ENCODE data around the gene B4GALNT1.
"Not testable (repeated sequence)": the region's sequence is repeated elsewhere in the genome, so short reads cannot be mapped to it uniquely, and the experiment has no call there.

Gene B4GALNT1

GRCh38 chr12:57637364-57637763, 4.4 kb upstream of the B4GALNT1 start:
- DNase-seq (ENCODE audit: low read depth): no peak

DNA sequence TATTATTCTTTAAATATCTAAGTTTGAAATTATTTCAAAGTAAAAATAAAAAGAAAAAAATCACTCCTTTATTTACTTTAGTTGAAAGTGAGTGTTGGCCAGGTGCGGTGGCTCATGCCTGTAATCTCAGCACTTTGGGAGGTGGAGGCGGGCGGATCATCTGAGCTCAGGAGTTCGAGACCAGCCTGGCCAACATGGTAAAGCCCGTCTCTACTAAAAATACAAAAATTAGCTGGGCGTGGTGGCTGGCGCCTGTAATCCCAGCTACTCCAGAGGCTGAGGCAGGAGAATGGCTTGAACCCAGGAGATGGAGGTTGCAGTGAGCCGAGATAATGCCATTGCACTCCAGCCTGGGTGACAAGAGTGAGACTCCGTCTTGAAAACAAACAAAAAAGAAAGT, 3.7 kb upstream of the B4GALNT1 start:
- not testable (repeated sequence) for DNase-seq (ENCODE audit: low read depth)

- peak; percentile 53 for DNase-seq (ENCODE audit: low read depth)
Measured at GRCh38 chr12:57632073-57632957, 686 bp downstream of the B4GALNT1 start.

GRCh38 chr12:57631566-57632072, 1.4 kb downstream of the B4GALNT1 start:
- DNase-seq (ENCODE audit: low read depth): no peak

DNA sequence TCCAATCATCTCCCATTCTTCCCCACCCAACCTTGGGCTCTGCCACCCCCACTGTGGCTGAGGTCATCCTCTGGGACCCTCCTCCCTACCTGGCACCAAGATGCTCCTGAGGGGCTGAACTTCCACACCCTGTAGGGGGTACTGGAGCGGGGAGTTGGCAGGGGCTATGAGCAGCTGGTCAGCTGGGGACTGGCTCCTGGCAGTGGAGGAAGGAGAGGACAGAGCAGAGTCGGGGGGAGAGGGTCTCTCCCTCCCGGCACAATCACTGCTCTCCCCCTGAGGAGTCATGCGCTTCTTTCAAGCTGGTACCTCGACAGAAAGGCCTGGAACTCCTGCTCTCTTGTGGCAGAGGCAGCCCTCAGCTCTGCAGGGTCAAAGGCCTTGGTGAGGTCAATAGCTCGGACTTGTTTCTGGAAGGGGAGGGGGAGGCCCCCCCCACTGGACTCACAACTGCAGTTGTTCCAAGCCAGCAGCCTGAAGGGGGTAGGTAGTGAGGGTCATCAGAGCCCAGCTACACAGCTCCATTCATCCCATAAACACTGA, 2.0 kb downstream of the B4GALNT1 start:
- no peak for DNase-seq (ENCODE audit: low read depth)

- no peak for DNase-seq (ENCODE audit: low read depth)
Measured at GRCh38 chr12:57629897-57630471, 3.0 kb downstream of the B4GALNT1 start.

DNA sequence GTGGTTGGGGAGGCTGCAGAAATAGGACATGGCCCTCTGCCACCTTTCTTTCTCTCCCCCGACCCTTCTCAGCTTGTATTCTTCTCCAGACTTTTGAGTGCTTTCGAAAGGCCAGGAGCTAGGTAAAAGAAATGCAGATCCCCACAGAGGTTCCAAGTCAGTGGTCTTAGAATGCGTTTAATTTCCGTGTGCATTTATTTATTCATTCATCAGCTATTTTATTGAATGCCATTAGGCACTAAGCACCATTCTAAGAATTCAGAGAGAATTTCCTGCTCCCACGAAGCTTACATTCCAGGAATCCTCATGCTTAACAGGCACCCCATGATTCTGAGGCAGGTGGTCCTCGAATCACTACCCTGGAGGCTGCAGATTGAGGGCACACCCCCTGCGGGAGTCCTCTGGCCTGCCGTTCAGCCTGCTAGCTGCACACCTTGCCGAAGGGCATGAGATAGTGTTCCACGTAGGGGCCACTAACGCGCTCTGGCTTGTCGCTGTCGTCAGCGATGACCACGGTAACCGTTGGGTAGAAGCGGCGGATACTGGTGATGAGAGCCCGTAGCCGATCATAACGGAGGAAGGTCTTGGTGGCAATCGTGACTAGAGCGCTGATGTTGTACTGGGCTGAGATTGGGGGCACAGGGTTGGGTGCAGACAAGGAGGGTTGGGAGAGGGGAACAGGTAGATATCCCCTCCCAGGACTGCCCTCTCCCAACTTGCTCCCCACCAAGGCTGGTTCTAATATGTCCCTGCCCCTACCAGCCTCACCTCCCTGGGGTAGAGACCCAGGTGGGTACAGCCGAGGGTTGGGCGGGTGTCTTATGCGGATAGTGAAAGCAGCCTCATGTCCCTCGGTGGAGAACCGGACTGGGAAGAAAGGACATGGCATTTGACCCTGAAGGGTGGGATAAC, 4.5 kb downstream of the B4GALNT1 start:
- no peak for DNase-seq (ENCODE audit: low read depth)

GRCh38 chr12:57627501-57628279, 5.3 kb downstream of the B4GALNT1 start:
- DNase-seq (ENCODE audit: low read depth): no peak

DNA sequence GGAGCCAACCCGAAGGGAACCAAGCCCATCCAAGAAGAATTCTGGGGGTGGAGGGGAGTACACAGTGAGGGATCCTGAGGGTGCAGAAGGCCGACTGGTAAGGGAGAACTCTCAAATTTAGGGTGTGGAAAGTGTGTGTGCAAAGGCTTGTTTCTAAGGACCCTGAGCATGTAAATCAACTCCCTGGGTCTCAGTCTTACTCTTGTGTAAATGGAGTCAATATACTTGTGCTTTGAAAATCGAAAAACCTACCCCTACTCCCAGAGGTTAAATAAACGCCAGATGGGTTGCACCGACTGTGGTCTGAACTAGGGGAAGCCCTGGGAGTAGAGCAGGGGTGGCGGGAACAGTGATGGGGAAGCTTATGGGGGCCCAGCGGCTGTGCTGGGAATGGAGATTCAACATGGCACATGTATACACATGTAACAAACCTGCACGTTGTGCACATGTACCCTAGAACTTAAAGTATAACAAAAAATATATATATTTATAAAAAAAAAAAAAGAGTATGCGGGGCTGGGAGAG, 6.0 kb downstream of the B4GALNT1 start:
- DNase-seq (ENCODE audit: low read depth): no peak

DNA sequence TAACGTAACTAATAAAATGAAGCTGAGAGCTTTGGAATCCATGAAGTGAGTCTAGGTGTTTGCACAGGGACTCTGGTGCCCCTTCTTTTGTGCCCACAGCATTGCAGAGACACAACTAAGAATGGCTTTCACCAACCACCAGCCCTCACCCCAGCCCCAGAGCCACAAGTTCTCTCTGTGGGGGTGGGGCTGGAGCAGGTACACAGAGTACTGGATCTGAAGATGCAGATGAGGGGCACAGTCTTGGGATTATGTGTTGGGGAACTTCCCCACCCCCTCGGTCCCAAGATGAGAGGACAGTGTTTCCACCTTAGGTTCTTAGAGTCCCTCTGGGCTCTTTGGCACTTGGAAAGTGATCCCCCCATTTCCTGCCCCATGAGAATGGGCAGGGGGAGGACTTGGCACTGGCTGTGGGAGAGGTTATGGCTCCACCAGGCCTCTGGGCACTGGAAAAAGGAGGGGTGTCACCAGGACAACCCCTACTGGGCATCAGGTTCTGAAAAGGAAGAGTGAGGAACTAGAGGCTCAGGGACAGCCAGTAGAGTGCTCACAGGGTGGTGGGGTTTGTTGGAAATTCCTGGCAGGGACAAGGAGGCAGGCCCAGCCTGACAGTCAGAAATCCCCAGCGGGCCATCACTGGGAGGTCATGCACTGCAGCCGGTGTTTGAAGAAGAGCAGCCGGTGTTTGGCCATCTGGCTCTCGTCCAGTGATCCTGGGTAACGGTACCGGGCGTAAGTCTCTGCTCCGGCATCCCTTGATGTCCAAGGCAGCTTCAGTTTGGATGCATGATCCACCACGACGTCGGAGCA, 6.7 kb downstream of the B4GALNT1 start:
- no peak for DNase-seq (ENCODE audit: low read depth)

DNA sequence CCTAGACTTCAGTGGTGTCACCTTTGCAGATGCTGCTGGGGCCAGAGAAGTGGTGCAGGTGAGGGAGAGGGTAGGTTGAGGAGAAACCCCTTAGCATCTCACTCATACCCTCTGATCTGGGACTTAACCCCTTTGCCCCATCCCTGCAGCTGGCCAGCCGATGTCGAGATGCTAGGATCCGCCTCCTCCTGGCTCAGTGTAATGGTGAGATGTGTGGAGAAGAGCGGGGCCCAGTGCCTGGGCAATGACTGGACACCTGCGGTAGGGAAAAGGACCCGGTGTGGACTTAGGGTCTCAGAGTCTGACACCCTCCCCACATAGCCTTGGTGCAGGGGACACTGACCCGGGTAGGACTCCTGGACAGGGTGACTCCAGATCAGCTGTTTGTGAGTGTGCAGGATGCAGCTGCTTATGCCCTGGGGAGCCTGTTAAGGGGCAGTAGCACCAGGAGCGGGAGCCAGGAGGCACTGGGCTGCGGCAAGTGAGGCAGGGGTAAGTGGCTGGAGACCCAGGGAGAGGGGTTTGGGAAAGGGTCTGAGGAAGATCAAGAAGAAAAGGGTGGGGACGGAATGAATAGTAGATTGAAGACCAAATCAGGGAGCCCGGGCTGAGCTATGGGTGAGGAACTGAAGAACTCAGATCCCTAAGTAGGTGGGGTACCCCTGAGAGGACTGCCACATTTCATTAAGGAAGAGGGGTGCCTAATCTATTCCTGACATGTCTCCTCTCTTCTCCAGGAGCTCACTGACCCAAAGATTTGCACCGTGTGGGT, 7.6 kb downstream of the B4GALNT1 start:
- no peak for DNase-seq (ENCODE audit: low read depth)

GRCh38 chr12:57624441-57625220, 8.4 kb downstream of the B4GALNT1 start:
- DNase-seq (ENCODE audit: low read depth): no peak

GRCh38 chr12:57623811-57624390, 9.1 kb downstream of the B4GALNT1 start:
- DNase-seq (ENCODE audit: low read depth): no peak

DNA sequence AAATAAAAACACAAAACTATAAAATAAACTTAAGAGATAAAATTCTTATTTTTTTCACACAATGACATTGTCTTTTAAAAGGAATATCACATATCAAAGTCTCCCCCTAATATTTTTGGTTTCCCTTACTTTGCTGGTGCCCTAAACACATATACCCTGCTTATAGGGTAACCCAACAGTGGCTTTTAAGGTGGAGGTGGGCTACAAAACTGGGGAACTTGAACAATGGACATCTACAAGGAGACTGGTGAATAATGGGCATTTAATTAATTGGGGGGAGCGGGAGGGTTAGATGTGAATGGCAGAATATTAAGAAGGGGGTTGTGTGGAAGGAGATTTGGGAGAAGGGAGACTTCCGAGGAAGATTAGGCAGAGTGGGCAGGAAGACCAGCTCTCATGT, 9.6 kb downstream of the B4GALNT1 start:
- DNase-seq (ENCODE audit: low read depth): no peak

GRCh38 chr12:57622293-57623245, 10.4 kb downstream of the B4GALNT1 start:
- no peak for DNase-seq (ENCODE audit: low read depth)

- peak; percentile 48 for DNase-seq (ENCODE audit: low read depth)
Measured at GRCh38 chr12:57621497-57622292, 11.3 kb downstream of the B4GALNT1 start.
